Smooth muscle cell (in vitro differentiated cells): Measurements from ENCODE around the gene TIMP3. TPM values are rescaled to one million over a fixed set of nuclear protein-coding genes. Genes with fewer than 3 reads are reported as not detected.

Source experiments
- DNase-seq: peaks from one replicate; lab custom pipeline; 2025; ENCODE audit not compliant: unreplicated experiment; lab: John Stamatoyannopoulos, UW
- H2AFZ ChIP-seq: fragments of 200-600 bp; sonication (generic); 2 replicates; pipeline ENCODE4 v1.6.0; 2016; ENCODE audit warnings: antibody characterized with exemption, low read depth, mild to moderate bottlenecking
- H3F3A ChIP-seq: fragments of 200-600 bp; sonication (generic); 2 replicates; pipeline ENCODE4 v1.6.0; 2017; ENCODE audit warnings: antibody characterized with exemption, low read depth
- H3K27ac ChIP-seq: fragments of 200-600 bp; sonication (generic); 2 replicates; pipeline ENCODE4 v1.5.1; 2016; ENCODE audit warnings: low read depth, mild to moderate bottlenecking
- H3K27me3 ChIP-seq: fragments of 200-600 bp; sonication (generic); 2 replicates; pipeline ENCODE4 v1.6.1; 2016; ENCODE audit warnings: low read depth, mild to moderate bottlenecking
- H3K36me3 ChIP-seq: fragments of 200-600 bp; sonication (generic); 2 replicates; pipeline ENCODE4 v1.5.1; 2016; ENCODE audit warnings: low read depth
- H3K4me1 ChIP-seq: fragments of 200-600 bp; sonication (generic); 2 replicates; pipeline ENCODE4 v1.5.1; 2016; ENCODE audit warnings: low read depth
- H3K4me2 ChIP-seq: fragments of 200-600 bp; sonication (generic); 2 replicates; pipeline ENCODE4 v1.6.0; 2016; ENCODE audit warnings: mild to moderate bottlenecking
- H3K4me3 ChIP-seq: fragments of 200-600 bp; sonication (generic); 2 replicates; pipeline ENCODE4 v1.5.1; 2016; ENCODE audit warnings: mild to moderate bottlenecking
- H3K79me2 ChIP-seq: fragments of 200-600 bp; sonication (generic); 2 replicates; pipeline ENCODE4 v1.6.0; 2016; ENCODE audit warnings: low read depth, mild to moderate bottlenecking
- H3K9ac ChIP-seq: fragments of 200-600 bp; sonication (generic); 2 replicates; pipeline ENCODE4 v1.6.0; 2016; ENCODE audit warnings: low read depth
- H3K9me3 ChIP-seq: fragments of 200-600 bp; sonication (generic); replicated peaks from 2 replicates; pipeline ENCODE4 v1.5.1; 2016; ENCODE audit warnings: low read depth
- H4K20me1 ChIP-seq: fragments of 200-600 bp; sonication (generic); 2 replicates; pipeline ENCODE4 v1.6.0; 2016; ENCODE audit warnings: low read depth
- WGBS: methylation state at CpG from one replicate; pipeline ENCODE4 v1.1.7; 2016; ENCODE audit warnings: low lambda C conversion rate; 5-methylcytosine and 5-hydroxymethylcytosine counted together
- polyA plus RNA-seq: library from polyadenylated mRNA; unstranded; fragments of >200 nt; fragmentation: Nextera tagmentation; extraction: Ambion mirVana; gene quantifications from 2 replicates; pipeline ENCODE4 v1.2.1, GENCODE V29; 2016
- total RNA-seq: library from RNA; depleted of rRNA; stranded (reverse); fragments of >200 nt; gene quantifications from 2 replicates; pipeline ENCODE4 v1.2.3, GENCODE V29; 2014
- TF ChIP-seq, protein P1 (sequence below): fragments of 200-600 bp; sonication (generic); IDR thresholded peaks from 2 replicates; pipeline ENCODE4 v1.5.1; 2017; ENCODE audit warnings: borderline replicate concordance, mild to moderate bottlenecking, antibody characterized with exemption; ENCODE audit not compliant: insufficient read depth, poor library complexity, severe bottlenecking

Gene TIMP3
- total and polyA plus RNA-seq, 2 experiments from 2014 or later, result 3,210 to 3,942 TPM

DNA sequence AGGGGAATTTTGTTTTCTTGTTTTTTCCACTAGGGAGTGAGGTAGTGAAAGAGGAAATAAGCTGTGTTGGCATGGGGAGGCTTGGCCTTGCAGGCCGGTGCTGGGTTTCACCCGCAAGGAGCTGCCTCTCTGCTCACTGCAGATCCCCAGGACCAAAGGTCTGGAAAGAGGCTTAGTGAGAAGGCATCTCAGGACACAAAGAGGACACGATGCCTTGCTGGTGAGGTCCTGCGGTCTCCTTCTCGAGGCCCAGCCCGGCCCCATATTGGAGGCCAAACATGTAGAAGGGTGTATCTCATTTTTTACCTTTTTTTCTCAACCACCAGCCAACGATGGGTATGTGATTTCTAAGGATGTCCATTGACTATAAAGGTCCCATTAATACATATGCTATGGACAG, 17.6 kb downstream of the TIMP3 start:
- peaks cover 97% of the 10 kb centered on the region for H3K79me2 ChIP-seq
- no peak for DNase-seq
- H3K4me3 ChIP-seq, result no peak overlapping the region
- peaks cover 100% of the 10 kb centered on the region for H4K20me1 ChIP-seq
- no peak overlapping the region for H3K9ac ChIP-seq
- H3F3A ChIP-seq, result peaks cover 77% of the 10 kb centered on the region
- H3K27ac ChIP-seq, result peak overlapping the region; percentile 76
- no peak overlapping the region for H3K4me2 ChIP-seq
- H2AFZ ChIP-seq, result no peak overlapping the region
- 89% methylated on average over 7 of the region's 7 CpGs for WGBS
- TF ChIP-seq, protein P1, sequence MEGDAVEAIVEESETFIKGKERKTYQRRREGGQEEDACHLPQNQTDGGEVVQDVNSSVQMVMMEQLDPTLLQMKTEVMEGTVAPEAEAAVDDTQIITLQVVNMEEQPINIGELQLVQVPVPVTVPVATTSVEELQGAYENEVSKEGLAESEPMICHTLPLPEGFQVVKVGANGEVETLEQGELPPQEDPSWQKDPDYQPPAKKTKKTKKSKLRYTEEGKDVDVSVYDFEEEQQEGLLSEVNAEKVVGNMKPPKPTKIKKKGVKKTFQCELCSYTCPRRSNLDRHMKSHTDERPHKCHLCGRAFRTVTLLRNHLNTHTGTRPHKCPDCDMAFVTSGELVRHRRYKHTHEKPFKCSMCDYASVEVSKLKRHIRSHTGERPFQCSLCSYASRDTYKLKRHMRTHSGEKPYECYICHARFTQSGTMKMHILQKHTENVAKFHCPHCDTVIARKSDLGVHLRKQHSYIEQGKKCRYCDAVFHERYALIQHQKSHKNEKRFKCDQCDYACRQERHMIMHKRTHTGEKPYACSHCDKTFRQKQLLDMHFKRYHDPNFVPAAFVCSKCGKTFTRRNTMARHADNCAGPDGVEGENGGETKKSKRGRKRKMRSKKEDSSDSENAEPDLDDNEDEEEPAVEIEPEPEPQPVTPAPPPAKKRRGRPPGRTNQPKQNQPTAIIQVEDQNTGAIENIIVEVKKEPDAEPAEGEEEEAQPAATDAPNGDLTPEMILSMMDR, result no peak
- H3K36me3 ChIP-seq, result peaks cover 3% of the 10 kb centered on the region
- peaks cover 5% of the 10 kb centered on the region for H3K4me1 ChIP-seq
- no peaks in the 10 kb centered on the region for H3K27me3 ChIP-seq
- H3K9me3 ChIP-seq, result no peaks in the 10 kb centered on the region

DNA sequence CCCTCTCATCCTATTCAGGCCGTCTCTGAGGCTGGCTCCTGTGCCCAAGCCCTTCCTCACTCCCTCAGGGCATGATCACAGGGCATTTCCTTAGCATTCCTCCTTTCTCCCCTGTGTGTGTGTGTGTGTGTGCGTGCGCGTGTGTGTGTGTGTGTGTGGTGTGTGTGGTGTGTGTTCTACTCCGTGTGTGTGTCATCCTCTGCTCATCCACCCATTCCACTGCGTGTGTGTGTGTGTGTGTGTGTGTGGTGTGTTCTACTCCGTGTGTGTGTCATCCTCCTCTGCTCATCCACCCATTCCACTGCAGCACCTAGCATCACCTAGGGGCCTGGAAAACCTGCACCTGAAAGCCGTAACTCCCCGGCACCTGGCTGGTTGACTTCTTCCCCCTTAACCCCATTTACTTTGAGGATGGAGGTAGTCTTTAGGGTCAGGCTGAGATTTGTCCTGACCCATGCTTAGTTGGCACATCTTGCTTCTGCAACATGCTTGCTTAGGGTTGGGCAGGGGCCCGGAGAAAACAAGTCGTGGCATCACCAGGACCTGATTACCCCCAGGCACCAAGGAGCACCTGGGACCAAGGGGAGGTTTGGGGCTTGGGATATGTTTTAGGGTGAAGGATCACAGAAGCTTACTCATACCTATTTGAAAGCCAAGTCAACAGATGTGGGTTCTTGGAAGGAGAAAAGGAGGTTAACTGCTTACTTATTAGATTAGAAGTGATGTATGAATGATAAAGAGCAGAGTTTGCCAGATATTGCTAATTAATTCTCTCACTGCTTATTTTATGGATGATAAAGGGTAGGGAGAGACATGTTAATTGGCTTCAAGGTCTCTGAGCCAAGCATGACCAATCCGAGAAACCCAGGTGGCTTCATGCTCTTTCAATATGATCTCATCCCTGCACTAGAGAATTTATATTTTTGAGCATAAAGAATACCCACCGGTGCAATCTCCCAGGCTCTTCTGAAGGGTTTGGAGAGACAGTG, 18.9 kb downstream of the TIMP3 start:
- Histone ChIP-seq H3K27me3 (no peaks in the 10 kb centered on the region), H3K36me3 (peaks cover 3% of the 10 kb centered on the region), H3K4me2 (no peak overlapping the region), H3K4me1 (no peaks in the 10 kb centered on the region), H3F3A (peaks cover 76% of the 10 kb centered on the region), H3K27ac (peak overlapping the region; percentile 76), H3K79me2 (peaks cover 96% of the 10 kb centered on the region), H3K9ac (no peak overlapping the region), H4K20me1 (peaks cover 100% of the 10 kb centered on the region), H3K4me3 (no peak overlapping the region), H3K9me3 (no peaks in the 10 kb centered on the region), H2AFZ (no peak overlapping the region)
- TF ChIP-seq, protein P1, result no peak
- WGBS, result 76% methylated on average over 13 of the region's 13 CpGs
- no peak for DNase-seq

DNA sequence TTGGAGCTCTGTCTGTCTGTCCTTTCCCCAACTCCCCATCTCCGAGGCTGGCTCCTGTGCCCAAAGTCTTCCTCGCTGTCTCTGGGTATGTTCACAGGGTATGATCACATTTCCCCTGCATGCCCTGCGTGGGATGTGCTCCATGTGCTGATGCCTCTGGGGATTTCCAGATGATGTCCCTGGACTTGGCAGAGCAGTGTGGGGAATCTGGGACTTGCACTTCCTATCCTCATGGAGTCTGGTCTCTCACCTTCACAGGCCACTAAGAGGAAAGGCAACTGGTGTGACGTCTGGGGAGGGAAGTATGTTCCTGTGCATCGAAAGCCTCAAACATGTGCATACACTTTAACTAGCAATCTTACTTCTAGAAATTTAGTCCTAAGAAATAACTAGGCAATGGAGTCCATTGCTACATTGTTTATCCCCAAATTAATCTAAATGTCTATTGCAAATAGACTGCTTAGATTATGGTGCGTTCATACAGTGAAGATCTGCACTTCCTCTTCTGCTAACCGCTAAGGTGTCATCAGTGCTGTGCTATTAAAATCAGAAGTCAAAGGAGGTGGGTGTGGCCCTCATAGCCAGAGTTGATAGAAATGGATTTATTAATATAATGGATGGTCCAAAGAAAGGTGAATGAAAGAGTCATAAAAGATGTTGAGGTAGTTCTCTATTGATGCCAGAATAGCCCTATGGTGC, 20.8 kb downstream of the TIMP3 start:
- DNase-seq, result no peak
- peaks cover 100% of the 10 kb centered on the region for H4K20me1 ChIP-seq
- H3F3A ChIP-seq, result peaks cover 74% of the 10 kb centered on the region
- peaks cover 94% of the 10 kb centered on the region for H3K79me2 ChIP-seq
- 72% methylated on average over 7 of the region's 7 CpGs for WGBS
- no peak overlapping the region for H3K4me2 ChIP-seq
- H3K4me1 ChIP-seq, result no peaks in the 10 kb centered on the region
- TF ChIP-seq, protein P1, result no peak
- no peaks in the 10 kb centered on the region for H3K9me3 ChIP-seq
- no peaks in the 10 kb centered on the region for H3K27me3 ChIP-seq
- H3K4me3 ChIP-seq, result no peak overlapping the region
- peaks cover 4% of the 10 kb centered on the region for H3K36me3 ChIP-seq
- peak overlapping the region; percentile 76 for H3K27ac ChIP-seq
- H3K9ac ChIP-seq, result no peak overlapping the region
- no peak overlapping the region for H2AFZ ChIP-seq
